GM12891 (cell line): ENCODE data around the gene SSTR1.

ENCODE experiments used
- DNase-seq: peaks from one replicate; pipeline ENCODE4 v3.0.0; 2011; ENCODE audit warnings: low spot score; ENCODE audit not compliant: insufficient read length
- FAIRE-seq: peaks from 2 replicates; lab custom pipeline; 2011; peaks lifted over from hg19 to GRCh38; lab: Jason Lieb, UNC
- PAX5 ChIP-seq: IDR thresholded peaks from 2 replicates; pipeline ENCODE4 v1.6.1; 2011; ENCODE audit warnings: low read length, moderate library complexity, mild to moderate bottlenecking; ENCODE audit not compliant: insufficient read depth, severe bottlenecking
- POLR2A ChIP-seq: IDR thresholded peaks from 2 replicates; pipeline ENCODE4 v1.6.1; 2011; ENCODE audit warnings: low read depth, low read length, control low read depth
- POLR2AphosphoS5 ChIP-seq: IDR thresholded peaks from 2 replicates; pipeline ENCODE4 v1.6.1; 2011; ENCODE audit warnings: low read depth, low read length, control low read depth
- POU2F2 ChIP-seq: IDR thresholded peaks from 2 replicates; pipeline ENCODE4 v1.6.1; 2011; ENCODE audit warnings: low read depth, mild to moderate bottlenecking, control low read depth, low read length, moderate library complexity
- SPI1 ChIP-seq: IDR thresholded peaks from 2 replicates; pipeline ENCODE4 v1.6.1; 2011; ENCODE audit warnings: low read depth, low read length, control low read depth
- TAF1 ChIP-seq: IDR thresholded peaks from 2 replicates; pipeline ENCODE4 v1.6.1; 2011; ENCODE audit warnings: low read depth, low read length, control low read depth

Gene SSTR1

GRCh38 chr14:38226366-38226765 lies 18.7 kb downstream of the SSTR1 start:
- TF ChIP-seq POLR2A (no peak), POU2F2 (no peak), SPI1 (no peak), PAX5 (no peak), POLR2AphosphoS5 (no peak), TAF1 (no peak)
- no peak for FAIRE-seq
- no peak for DNase-seq

DNA sequence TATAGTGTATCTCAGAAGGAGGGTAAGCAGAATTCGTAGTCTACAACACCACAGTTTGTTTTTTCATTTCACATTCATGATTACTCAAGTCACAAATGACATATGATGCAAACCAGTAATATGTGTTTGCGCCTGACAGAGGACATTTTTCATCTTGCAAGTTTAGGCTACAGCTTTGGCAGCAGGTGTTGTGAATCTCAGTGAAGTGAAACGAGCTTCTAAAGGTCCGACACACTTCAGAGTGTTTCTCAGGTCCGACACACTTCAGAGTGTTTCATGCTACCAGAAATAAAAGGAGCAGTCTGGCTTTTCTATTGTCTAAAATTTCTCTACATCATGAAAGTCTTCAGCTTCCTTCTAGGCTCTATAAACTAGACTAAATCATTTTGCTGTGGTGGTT lies 25.5 kb downstream of the SSTR1 start:
- no peak for TF ChIP-seq PAX5
- no peak for TF ChIP-seq POLR2AphosphoS5
- TF ChIP-seq POLR2A = no peak
- no peak for TF ChIP-seq SPI1
- no peak for TF ChIP-seq TAF1
- no peak for TF ChIP-seq POU2F2

DNA sequence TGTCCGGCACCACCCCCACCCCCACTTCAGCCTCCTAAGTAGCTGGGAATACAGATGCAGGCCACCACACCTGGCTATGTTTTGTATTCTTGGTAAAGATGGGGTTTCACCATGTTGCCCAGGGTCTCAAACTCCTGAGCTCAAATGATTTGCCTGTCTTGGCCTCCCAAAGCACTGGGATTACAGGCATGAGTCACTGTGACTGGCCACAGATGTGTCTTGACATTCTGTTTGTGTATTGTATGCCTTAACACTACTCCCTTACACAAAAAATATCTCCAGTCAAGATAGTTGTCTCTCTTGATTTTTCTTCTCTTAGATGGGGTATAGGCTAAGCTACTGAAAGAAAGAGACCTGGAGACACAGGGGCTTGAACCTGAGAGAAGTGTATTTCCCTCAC lies 30.6 kb downstream of the SSTR1 start:
- no peak for FAIRE-seq
- no peak for TF ChIP-seq PAX5
- DNase-seq = no peak

More for the DNA sequence above, 25.5 kb downstream of the SSTR1 start:
- DNase-seq (no peak), FAIRE-seq (no peak)

GRCh38 chr14:38238878-38239277 lies 31.2 kb downstream of the SSTR1 start:
- DNase-seq = no peak
- TF ChIP-seq SPI1 (no peak), POU2F2 (no peak), POLR2A (no peak), PAX5 (no peak), POLR2AphosphoS5 (no peak), TAF1 (no peak)
- no peak for FAIRE-seq

DNA sequence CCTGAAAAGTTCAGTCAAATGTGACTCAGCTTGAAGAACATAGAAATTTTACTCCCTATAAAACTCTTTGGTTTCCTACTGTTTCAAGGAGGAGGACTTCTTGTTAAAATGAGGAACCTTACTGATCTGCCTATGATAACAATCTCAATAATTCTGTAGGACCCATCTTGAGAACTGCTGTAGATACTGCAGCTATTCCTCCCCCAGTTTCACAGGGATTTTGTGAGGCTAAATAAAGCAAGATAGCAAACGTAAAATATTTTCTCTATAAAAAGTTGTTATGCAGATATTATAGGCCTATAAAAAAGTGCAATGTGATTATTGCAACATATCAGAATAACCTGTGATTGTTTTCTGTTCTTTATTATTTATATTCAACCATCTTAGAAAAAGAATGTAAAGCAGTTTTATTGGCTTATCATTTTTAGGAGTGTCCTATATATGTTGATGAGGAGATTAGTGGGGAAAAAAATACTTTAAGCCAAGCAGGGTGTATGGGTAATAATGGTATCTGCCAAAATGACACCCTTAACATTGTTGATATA lies 36.1 kb downstream of the SSTR1 start:
- DNase-seq (no peak), FAIRE-seq (no peak)
- TF ChIP-seq POLR2AphosphoS5 (no peak), SPI1 (no peak), POLR2A (no peak), PAX5 (no peak)

GRCh38 chr14:38248321-38249028 lies 40.8 kb downstream of the SSTR1 start:
- FAIRE-seq = no peak
- DNase-seq = no peak
- TF ChIP-seq POLR2AphosphoS5 (no peak), SPI1 (no peak), POLR2A (no peak), POU2F2 (no peak), PAX5 (no peak), TAF1 (no peak)

DNA sequence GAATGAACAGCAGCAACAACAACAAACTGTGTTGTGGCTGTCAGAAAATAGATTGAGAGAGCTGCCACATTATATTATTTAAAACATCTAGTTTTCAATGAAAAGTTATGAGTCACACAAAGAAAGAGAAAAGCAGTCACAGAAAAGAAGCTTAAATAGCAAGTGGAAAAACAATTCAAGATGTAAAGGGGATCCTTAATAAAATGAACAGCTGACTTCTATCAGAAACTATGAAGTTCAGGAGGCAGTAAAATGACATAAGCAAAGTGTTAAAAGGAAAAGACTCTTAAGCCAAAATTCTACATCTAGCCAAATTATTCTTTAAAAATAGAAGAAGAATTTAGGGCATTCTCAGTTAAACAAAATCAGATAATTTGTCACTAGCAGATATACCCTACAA lies 42.6 kb downstream of the SSTR1 start:
- FAIRE-seq (no peak), DNase-seq (no peak)
- TF ChIP-seq SPI1 (no peak), PAX5 (no peak), POLR2A (no peak), POU2F2 (no peak), TAF1 (no peak), POLR2AphosphoS5 (no peak)

DNA sequence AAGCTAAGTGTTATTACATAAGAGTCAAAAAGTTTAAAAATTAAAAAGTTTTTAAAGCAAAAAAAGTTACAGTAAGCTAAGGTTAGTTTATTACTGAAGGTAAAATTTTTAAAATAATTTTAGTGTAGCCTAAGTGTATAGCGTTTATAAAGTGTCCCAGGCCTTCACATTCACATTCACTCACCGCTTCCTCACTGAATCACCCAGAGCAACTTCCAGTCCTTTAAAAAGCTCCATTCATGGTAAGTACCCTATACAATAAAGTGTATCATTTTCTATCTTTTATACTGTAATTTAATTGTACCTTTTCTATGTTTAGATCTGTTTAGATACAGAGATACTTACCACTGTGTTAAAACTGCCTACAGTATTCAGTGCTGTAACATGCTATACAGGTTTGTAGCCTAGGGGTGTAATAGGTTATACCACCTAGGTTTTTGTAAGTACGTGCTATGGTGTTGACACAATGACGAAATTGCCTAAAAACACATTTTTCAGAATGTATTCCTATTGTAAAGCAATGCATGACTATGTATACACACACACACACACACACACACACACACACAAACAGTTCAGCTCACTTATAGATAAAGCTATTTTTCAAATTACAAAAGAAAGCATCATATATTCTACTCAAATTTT lies 44.5 kb downstream of the SSTR1 start:
- DNase-seq (no peak), FAIRE-seq (no peak)
- TF ChIP-seq TAF1 (no peak), PAX5 (no peak), POLR2AphosphoS5 (no peak), POLR2A (no peak), POU2F2 (no peak), SPI1 (no peak)

DNA sequence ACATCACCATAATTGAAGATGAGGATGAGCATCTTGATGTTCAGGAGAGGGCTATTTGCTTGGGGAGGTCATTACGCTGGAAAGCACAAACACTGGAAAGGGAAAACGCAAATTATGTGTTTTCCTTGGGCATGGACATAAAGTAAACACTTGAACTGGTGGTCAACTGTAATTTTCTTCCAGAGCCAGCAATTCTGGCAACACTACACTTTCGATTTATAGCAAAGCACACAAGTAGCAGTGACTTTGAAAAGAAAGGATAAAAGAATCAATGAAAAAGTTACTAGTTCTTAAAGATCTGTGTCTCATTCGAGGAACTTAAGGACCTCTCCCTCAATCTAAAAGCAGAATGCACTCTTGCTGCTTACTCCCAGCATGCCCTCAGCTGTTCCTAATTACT lies 46.0 kb downstream of the SSTR1 start:
- no peak for FAIRE-seq
- no peak for TF ChIP-seq SPI1
- TF ChIP-seq POU2F2 = no peak
- TF ChIP-seq TAF1 = no peak
- no peak for TF ChIP-seq POLR2AphosphoS5
- TF ChIP-seq PAX5 = no peak
- no peak for TF ChIP-seq POLR2A
- no peak for DNase-seq
